ENCODE data around the gene ZNF583.

GRCh38 chr19:56355517-56355916, 48.6 kb upstream of the ZNF583 start:
- TF ChIP-seq POLR2A (IDR thresholded peaks at IDR 0.05; ENCODE audit: low read depth) (no peak), EP300 (IDR thresholded peaks at IDR 0.05) (no peak), POLR2AphosphoS5 (IDR thresholded peaks at IDR 0.05) (no peak)
- TF ChIP-seq, protein P1, sequence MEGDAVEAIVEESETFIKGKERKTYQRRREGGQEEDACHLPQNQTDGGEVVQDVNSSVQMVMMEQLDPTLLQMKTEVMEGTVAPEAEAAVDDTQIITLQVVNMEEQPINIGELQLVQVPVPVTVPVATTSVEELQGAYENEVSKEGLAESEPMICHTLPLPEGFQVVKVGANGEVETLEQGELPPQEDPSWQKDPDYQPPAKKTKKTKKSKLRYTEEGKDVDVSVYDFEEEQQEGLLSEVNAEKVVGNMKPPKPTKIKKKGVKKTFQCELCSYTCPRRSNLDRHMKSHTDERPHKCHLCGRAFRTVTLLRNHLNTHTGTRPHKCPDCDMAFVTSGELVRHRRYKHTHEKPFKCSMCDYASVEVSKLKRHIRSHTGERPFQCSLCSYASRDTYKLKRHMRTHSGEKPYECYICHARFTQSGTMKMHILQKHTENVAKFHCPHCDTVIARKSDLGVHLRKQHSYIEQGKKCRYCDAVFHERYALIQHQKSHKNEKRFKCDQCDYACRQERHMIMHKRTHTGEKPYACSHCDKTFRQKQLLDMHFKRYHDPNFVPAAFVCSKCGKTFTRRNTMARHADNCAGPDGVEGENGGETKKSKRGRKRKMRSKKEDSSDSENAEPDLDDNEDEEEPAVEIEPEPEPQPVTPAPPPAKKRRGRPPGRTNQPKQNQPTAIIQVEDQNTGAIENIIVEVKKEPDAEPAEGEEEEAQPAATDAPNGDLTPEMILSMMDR (IDR thresholded peaks at IDR 0.05) = no peak

Data from esophagus muscularis mucosa (tissue), 4 donors.